T-helper 1 cell treated with Interleukin-12 subunit alpha and Interleukin-12 subunit beta and Interleukin-4 antibody, amounts not matched to agents 30 ng/mL and 1 ng/mL, for 36 hours (primary cell): ENCODE results near the gene FKBP15. TPM values are rescaled to one million over a fixed set of nuclear protein-coding genes. Genes with fewer than 3 reads are reported as not detected.
"Not testable (repeated sequence)": the region's sequence is repeated elsewhere in the genome, so short reads cannot be mapped to it uniquely, and the experiment has no call there.

Experiments
- intact Hi-C: fragments of 100-400 bp; cut with micrococcal nuclease; formaldehyde crosslinking; loops from one replicate; pipeline ENCODE4 v1.15.1; 2024
- total RNA-seq: library from RNA; stranded (reverse); gene quantifications from 2 replicates; pipeline ENCODE4 v1.2.3, GENCODE V29; 2022

The FKBP15 gene
- total RNA-seq, 1 donor from 2014 or later: 43.7 TPM

DNA sequence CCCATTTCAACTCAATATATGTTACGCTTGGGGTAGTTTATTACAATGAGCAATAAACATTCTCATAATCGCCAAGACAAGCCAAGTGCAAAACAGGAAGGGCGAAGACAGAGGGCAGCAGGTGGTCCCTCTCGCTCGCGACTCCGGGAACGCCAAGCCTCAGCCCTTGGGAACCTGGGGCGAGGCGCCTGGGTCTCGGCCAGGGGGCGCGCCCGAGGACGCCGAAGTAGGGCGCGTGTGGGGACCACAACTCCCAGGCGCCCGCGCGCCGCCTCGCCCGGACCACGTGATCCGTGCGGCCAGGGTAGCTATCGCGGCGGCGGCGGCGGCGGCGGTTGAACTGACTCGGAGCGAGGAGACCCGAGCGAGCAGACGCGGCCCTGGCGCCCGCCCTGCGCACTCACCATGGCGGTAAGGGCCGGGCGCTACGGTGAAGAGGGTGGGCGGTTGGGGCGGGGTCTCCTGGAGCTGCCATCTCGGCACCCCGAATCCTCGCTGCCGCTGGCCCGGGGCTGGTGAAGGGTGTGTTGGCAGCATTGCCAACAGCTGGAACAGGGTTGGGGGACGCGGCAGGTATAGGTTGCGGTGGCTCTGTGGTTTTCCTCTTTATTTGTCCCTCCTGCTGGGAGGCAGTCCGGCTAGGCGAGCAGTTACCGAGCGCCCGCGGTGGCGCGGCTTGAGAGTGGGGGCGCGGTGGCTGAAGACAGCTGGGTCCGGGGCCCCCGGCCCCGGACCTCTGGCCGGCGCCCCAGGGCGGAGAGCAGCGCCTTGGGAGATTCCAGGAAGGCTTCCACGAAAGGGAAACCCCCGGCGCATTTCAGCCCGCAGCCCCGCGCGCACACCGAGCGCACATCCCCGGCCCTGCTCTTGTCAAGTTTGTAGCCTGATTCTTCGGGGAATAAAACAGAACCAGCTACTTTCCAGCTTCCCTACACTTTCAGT is 70.1 kb downstream of the FKBP15 start, which contains the start of gene SLC31A2:
SLC31A2 (plus strand) TSS at position 338 of the 942 bp plus-strand sequence; CDS start at position 406, 68 bp downstream.
- intact Hi-C loops: loop anchor here (1.0 to 10.0 kb wide), 12 partner anchors 70 to 1669 kb away; partner anchors contain the start of genes ALAD, C9orf43, CDC26 and DNAJC25

DNA sequence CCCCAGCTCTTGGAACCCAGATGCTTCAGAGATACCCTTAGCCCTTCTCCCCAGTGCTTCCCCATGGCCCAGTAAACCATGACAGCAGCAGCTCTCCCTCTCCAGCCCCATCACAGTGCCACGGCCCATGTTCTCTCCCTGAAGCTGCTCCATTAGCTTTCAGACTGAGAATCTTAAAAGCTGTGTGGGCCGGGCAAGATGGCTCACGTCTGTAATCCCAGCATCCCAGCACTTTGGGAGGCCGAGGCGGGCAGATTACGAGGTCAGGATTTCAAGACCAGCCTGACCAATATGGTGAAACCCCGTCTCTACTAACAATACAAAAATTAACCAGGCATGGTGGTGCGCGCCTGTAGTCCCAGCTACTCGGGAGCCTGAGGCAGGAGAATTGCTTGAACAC is 71.5 kb downstream of the FKBP15 start:
- intact Hi-C loops: not testable (repeated sequence)

DNA sequence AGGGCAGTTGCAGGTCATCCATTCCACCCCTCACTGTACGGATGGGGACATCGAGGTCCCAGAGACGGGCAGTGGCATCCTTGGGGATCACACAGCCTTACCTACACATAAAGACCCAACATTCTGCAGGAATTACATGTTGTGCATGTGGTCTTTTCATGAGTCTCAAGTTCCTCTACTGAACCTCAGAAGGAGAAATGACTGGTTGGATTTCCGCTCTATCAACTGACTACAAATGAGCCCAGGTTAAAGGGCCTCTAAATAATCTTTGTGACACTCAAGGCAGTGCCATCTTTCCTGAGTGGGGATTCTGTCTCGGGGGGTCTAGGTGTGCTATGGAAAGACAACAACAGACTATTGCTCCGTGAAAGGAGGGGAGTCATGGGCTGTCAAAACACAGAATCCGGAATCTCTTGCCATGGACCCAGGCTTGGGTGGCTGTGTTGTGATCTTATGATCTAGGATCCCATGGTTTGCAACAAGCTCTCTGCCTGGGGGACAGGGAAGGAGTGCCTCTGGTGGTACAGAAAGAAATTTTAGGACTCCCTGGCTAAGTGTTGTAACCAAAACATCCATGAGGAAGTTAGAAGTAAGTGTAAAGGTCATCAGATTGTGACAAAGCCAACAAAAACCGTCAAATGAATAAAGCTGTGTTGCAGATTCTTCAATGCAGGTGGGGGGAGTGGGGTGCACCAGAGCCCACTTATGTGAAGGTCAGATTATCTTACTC is 72.1 kb downstream of the FKBP15 start:
- intact Hi-C loops: no loop called here

DNA sequence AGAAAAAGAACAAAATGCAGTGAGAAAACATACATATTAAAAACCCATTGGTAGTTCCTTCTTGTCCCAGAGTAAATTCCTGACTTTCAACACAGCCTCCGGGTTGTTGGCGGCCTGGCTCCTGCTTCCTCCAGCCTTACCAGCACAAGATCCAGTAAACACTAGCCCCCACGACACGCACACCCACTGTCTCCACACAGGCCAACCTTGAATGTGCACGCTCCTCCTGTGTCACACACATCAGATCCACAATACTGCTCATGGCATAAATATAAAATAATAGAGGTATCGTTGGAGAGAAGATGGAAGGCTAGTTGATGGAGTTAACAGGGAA is 72.7 kb downstream of the FKBP15 start:
- intact Hi-C loops: no loop called here

GRCh38 chr9:113143432-113144227 is 77.4 kb downstream of the FKBP15 start:
- intact Hi-C loops: no loop called here

GRCh38 chr9:113140896-113141295 is 80.2 kb downstream of the FKBP15 start:
- intact Hi-C loops: not testable (repeated sequence)

- intact Hi-C loops: no loop called here
Measured at GRCh38 chr9:113139953-113140352, 81.1 kb downstream of the FKBP15 start.

DNA sequence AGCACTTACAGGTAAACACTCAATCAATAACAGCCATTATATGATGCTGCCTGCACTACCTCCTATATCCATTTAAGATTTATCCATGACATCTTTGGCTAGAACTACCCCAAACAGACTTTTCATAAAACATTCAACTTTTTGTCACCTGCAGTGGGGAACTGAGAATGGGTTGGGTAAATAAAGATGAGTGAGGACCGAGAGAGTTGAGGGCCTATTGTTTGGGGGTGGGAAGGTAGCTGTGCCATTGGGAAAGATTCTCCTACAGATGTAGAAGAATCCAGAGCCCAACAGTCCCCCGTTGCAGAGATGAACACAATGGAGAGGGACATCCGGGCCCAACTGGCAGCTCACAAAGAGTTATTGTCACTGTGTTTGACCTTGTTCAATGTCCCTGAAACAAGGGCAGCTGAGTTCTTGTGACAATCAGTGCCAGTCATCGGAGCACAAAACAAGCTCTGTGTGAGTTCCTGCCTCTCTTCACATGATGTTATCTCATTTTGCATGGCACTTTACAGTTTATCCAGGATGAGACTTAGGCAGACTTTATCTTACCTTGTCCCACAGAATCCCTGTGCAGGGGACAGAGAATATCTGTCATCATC is 81.8 kb downstream of the FKBP15 start:
- intact Hi-C loops: no loop called here

DNA sequence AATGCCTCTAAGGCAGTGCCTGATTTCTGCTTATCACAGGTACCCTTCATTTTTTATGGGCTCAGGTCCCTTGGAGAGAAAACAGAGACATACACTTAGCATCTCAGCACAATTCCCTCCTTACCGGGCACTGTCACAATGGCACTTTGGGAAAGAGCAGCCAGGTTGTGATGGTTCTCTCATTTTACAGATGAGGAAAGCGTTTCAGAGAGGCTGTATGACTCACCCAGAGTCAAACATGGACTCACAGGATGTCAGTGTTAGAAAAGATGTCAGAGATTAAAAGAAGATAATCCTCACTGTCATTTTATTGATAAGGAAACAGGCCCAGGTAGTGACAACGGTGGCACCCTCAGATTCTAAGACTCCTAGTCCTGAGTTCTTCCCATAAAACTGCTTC is 82.3 kb downstream of the FKBP15 start:
- intact Hi-C loops: no loop called here

DNA sequence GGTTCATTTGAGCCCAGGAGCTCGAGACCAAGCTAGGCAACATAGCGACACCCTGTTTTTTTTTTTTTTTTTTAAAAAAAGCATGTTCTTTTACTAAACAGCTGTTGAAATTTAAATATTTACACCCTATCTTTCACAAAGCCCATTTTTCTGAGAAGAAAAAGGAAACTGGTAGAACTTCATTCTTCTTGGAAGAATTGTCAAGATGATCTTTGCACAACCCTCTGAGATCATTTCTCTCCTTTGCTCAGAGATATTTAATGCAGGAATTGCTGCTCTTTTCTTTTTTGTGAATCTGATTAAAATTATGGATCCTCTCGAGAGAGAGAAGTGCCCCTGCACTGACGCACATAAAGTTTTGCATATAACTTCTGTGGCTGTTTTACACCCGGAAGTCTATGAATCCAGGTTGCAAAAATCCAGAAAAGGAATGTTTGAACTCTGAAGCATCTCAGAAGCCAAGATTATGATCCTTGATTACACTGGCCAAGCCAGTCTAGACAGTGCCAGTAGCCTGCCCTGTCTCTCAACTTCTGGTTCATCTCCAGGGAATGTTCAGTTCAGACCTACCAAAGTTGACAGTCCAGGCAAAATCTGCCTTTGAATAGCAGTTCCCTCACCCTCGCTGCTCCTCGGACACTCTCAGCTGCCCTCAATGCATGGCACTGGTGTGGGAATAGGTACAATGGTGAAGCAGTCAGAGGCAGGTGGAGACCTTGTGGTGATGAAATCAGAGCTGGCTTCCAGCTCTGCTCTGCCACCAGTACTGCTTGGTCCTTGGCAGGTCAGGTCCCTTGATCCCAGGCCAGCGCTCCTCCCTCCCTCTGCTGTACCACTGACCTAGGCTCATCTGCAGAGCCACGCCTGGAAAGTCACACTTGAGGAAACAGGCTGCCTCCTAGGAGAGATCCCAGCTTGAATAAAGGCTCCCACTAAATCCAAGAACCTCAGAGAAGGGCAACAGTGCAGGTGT is 83.6 kb downstream of the FKBP15 start:
- intact Hi-C loops: no loop called here

DNA sequence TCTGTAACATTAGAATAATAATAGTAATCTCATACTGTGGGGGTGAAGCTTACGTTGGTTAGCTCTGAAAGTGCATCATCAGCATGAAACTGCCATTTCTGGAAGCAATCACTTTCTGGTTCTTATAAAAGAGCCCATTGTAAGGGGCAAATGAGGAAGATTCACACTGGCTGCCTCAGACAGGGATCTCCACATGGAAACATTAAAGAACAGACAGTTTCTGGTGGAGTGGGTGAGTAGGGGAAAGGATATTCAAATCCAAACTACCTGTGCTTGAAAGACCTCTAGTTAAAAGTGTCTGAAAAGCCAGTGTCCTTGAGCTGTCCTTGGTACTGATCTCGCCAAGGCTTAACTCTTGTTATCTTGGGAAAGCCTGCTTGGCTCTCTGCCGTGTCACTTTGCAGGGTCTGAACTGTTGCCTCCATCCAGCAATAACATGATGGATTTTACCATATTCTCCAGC is 89.4 kb downstream of the FKBP15 start:
- intact Hi-C loops: no loop called here

DNA sequence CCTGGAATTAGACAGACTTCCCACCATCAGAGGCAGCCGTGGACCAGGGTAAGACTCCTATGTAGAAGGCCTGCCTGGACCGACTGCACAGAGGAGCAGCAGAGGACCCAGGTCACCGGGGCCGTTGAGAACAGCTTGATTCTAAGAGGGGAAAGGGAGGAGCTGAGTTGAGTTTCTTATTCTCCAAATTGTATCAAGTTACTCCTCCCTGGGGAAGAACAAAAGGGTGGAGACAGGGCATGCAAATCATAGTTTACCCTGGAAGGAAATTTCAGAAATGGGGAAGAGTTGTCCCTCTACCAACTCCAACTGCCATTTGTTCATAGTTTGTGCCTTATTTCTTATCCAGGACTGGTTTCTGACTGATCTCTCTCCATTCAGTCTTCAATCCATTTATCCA is 91.2 kb downstream of the FKBP15 start:
- intact Hi-C loops: no loop called here

DNA sequence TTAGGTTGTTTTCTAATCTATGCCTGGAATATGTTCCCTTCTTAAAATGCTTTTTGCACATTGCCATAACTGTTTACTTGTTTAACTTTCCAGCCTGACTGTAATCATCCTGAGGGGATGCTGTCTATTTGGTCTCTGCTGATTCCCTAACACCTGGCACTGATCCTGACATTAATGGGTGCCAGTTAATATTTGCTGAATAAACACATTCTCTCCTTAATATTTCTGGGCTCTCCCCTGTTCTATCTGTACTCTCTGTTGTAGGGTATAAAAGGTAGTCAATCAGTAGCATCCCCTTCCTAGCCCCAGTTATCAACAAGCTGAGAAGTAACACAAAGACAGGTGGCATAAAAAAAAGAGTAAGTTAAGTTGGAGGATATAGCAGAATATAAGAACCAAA is 91.6 kb downstream of the FKBP15 start:
- intact Hi-C loops: no loop called here

DNA sequence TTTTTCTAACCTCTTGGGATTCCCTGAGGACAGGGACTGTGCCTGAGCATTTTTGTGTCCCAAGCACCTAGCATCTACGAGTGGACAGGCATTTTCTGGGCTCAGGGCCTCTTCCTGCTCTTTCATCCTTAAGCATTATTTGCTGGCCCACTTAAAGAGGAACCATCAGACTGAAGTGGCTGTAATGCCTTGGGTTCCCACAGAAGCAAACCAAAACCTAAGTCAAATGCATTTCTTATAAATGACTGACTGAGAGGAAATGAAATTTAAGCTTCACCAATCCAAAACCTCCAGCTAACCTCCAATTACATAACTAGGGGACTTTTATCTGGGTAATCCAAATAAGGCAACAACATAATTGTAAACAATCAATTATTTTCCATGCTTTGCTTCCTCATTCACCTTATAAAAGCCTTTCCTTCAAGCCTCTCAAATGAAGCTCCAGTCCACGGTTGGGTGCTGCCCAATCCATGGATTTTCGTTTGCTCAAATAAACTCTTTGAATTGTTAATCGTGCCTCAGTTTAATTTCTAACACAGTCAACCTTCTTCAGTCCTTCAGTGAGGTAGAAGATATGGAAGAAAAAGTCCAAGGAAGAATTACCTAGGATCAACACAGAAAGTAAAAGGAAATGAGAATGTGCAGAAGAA is 95.6 kb downstream of the FKBP15 start:
- intact Hi-C loops: no loop called here

DNA sequence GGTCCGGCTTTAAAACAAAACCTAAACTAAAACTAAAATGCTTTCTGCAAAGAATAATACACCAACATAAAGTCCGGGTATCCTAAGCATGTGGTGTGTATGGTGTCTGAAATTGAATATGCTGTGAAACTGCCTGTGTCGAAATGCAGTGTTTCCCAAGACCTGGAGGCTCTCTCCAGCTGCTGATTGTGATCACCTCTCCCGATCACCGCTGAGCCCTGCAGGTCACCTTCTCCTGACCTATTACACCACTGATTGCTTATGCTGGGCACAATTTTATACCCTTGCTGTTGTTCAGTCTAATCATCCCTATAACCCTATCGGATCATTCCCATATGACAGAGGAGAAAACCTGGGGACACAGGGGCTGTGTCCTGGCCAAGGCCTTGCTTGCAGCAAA is 102.2 kb downstream of the FKBP15 start:
- intact Hi-C loops: not testable (repeated sequence)
